GM12878 (cell line): ENCODE results near the gene SLC25A48. TPM values are rescaled to one million over a fixed set of nuclear protein-coding genes. Genes with fewer than 3 reads are reported as not detected.

Experiments used
- ATAC-seq: fragments of 200-7000 bp; cut with Tn5 transposase; 3 replicates; pipeline ENCODE4 v1.9.1; 2020; ENCODE audit warnings: mild to moderate bottlenecking, moderate library complexity
- BruUV-seq: library from RNA; stranded (reverse); fragments of 400-500 nt; replicated peaks from 2 replicates; lab custom pipeline; 2021; lab: Mats Ljungman, UMichigan
- CTCF ChIA-PET: fragments of 300-600 bp; sonication (Branson Sonifier 250); formaldehyde crosslinking; extraction: SDS; loops from one replicate; lab custom pipeline; 2021; ENCODE audit warnings: inconsistent platforms; lab: Yijun Ruan, JAX
- POLR2A ChIA-PET: fragments of 350-600 bp; formaldehyde crosslinking; extraction: SDS; loops from one replicate; lab custom pipeline; 2021; ENCODE audit warnings: inconsistent platforms; lab: Charles Lee
- RAD21 ChIA-PET: fragments of 300-600 bp; sonication (Branson Sonifier 250); formaldehyde crosslinking; loops from one replicate; lab custom pipeline; 2023; ENCODE audit warnings: antibody characterized with exemption; ENCODE audit not compliant: unreplicated experiment; lab: Charles Lee
- SMC1A ChIA-PET: fragments of 300-600 bp; sonication (Branson Sonifier 250); formaldehyde crosslinking; loops from one replicate; lab custom pipeline; 2023; ENCODE audit not compliant: unreplicated experiment, uncharacterized antibody; lab: Charles Lee
- DNase-seq: peaks from one replicate; pipeline ENCODE4 v3.0.0-alpha.2; 2011; ENCODE audit warnings: low read depth, low spot score
- FAIRE-seq: peaks from 3 replicates; lab custom pipeline; 2011; peaks lifted over from hg19 to GRCh38; lab: Jason Lieb, UNC
- H2AFZ ChIP-seq: 2 replicates; pipeline ENCODE4 v1.6.0; 2011; ENCODE audit warnings: low read depth, low read length, control low read depth; ENCODE audit not compliant: control insufficient read depth
- H3K27ac ChIP-seq: 2 replicates; pipeline ENCODE4 v1.5.1; 2011; ENCODE audit warnings: control low read depth; ENCODE audit not compliant: control insufficient read depth, insufficient read depth
- H3K27me3 ChIP-seq, 2 experiments: replicated peaks in 1 of 2; 2 replicates each; pipeline versions ENCODE4 v1.6.0 to v1.6.1; 2011; ENCODE audit warnings: low read length in 1 of 2; ENCODE audit not compliant: control insufficient read depth in 2 of 2, insufficient read depth in 2 of 2
- H3K36me3 ChIP-seq, 2 experiments: 2 replicates each; pipeline ENCODE4 v1.5.1; 2011; ENCODE audit warnings: low read length in 1 of 2; ENCODE audit not compliant: control insufficient read depth in 2 of 2, insufficient read depth in 2 of 2
- H3K4me1 ChIP-seq: 2 replicates; pipeline ENCODE4 v1.6.1; 2011; ENCODE audit warnings: mild to moderate bottlenecking, low read length, moderate library complexity, mixed read lengths; ENCODE audit not compliant: control insufficient read depth, insufficient read depth
- H3K4me2 ChIP-seq: 2 replicates; pipeline ENCODE4 v1.6.0; 2011; ENCODE audit warnings: control low read depth; ENCODE audit not compliant: control insufficient read depth, insufficient read depth
- H3K4me3 ChIP-seq: fragments of 200-600 bp; sonication (generic); 2 replicates; pipeline ENCODE4 v1.5.1; 2016
- H3K79me2 ChIP-seq: 2 replicates; pipeline ENCODE4 v1.6.0; 2011; ENCODE audit warnings: low read length; ENCODE audit not compliant: control insufficient read depth, insufficient read depth
- H3K9ac ChIP-seq: 2 replicates; pipeline ENCODE4 v1.8.0; 2011; ENCODE audit warnings: low read length, control low read depth, mixed read lengths; ENCODE audit not compliant: control insufficient read depth, insufficient read depth
- H3K9me3 ChIP-seq: replicated peaks from 3 replicates; pipeline ENCODE4 v1.5.1; 2011; ENCODE audit warnings: mild to moderate bottlenecking, low read length; ENCODE audit not compliant: control insufficient read depth, insufficient read depth
- H4K20me1 ChIP-seq: 2 replicates; pipeline ENCODE4 v1.6.0; 2011; ENCODE audit not compliant: control insufficient read depth, insufficient read depth
- CTCF ChIP-seq, 3 experiments: IDR thresholded peaks in 2 of 3; conservative IDR thresholded peaks in 1 of 3; 2 replicates each; pipeline ENCODE4 v1.5.1; 2011; ENCODE audit warnings: low read depth in 3 of 3, low read length in 3 of 3, mild to moderate bottlenecking in 3 of 3, control low read depth in 2 of 3, moderate library complexity in 2 of 3, inconsistent platforms in 1 of 3, mixed read lengths in 1 of 3; ENCODE audit not compliant: control insufficient read depth in 2 of 3, insufficient read depth in 1 of 3; ENCODE audit errors: extremely low read depth in 1 of 3
- ELK1 ChIP-seq: IDR thresholded peaks from 2 replicates; pipeline ENCODE4 v1.6.1; 2012; ENCODE audit warnings: low read depth, low read length, improper control_type of control experiment
- NR2C2 ChIP-seq: IDR thresholded peaks from 2 replicates; pipeline ENCODE4 v1.6.1; 2011; ENCODE audit warnings: borderline replicate concordance, low read depth; ENCODE audit not compliant: control insufficient read depth, insufficient read length
- PAX5 ChIP-seq: IDR thresholded peaks from 2 replicates; pipeline ENCODE4 v1.6.1; 2011; ENCODE audit warnings: low read depth, low read length, borderline replicate concordance
- RB1 ChIP-seq: fragments of 450-650 bp; formaldehyde crosslinking; IDR thresholded peaks from 2 replicates; pipeline ENCODE4 v1.6.1; 2017; ENCODE audit warnings: mild to moderate bottlenecking, borderline replicate concordance
- SREBF1 ChIP-seq: IDR thresholded peaks from 2 replicates; pipeline ENCODE4 v1.6.1; 2012; ENCODE audit warnings: mild to moderate bottlenecking, low read length
- ZNF217 ChIP-seq: fragments of 450-650 bp; IDR thresholded peaks from 2 replicates; pipeline ENCODE4 v1.6.1; 2017; ENCODE audit warnings: antibody characterized with exemption, mild to moderate bottlenecking
- WGBS: methylation state at CpG from one replicate; pipeline ENCODE4 v1.1.6; 2016; ENCODE audit warnings: low lambda C conversion rate; ENCODE audit not compliant: insufficient replicate concordance, insufficient coverage; ENCODE audit errors: missing lambda C conversion rate; 5-methylcytosine and 5-hydroxymethylcytosine counted together
- in situ Hi-C: fragments of 300-500 bp; cut with MboI; formaldehyde crosslinking; loops from 9 replicates; pipeline ENCODE4 v1.14.3; 2018; ENCODE audit warnings: mixed read lengths
- intact Hi-C: fragments of 100-400 bp; cut with micrococcal nuclease; formaldehyde crosslinking; loops from one replicate; pipeline ENCODE4 v1.14.2; 2022; ENCODE audit not compliant: unreplicated experiment
- polyA plus RNA-seq, 11 experiments: library from polyadenylated mRNA; depleted of rRNA in 4 of 11; unstranded in 6 of 11; stranded (reverse) in 5 of 11; fragments of >200 nt; fragmentation: Nextera tagmentation in 4 of 11; fragmentation: Illumina TruSeq in 1 of 11; extraction: Ambion mirVana in 4 of 11; extraction: Trizol in 1 of 11; gene quantifications; 1 replicate in 1 of 11; 2 replicates in 10 of 11; pipeline versions ENCODE4 v1.2.1 to v1.2.3, GENCODE V29; 2011 to 2016; ENCODE audit warnings: inconsistent platforms in 2 of 11, missing spikeins in 2 of 11, low read depth in 1 of 11
- total RNA-seq, 4 experiments: library from RNA; depleted of rRNA in 3 of 4; stranded (reverse); fragments of >200 nt in 3 of 4; fragmentation: Illumina TruSeq in 1 of 4; extraction: Trizol in 1 of 4; gene quantifications; 2 replicates each; pipeline versions ENCODE4 v1.2.1 to v1.2.3, GENCODE V29; 2013 to 2021

The SLC25A48 gene
- total and polyA plus RNA-seq, 10 of the 15 experiments (the other 5 are each of a cell fraction or from before 2014, with no cell fraction given), result 0.06 TPM; not detected in 9

GRCh38 chr5:135883026-135883425 is 48.6 kb downstream of the SLC25A48 start:
- no peaks in the 10 kb centered on the region for H3K79me2 ChIP-seq
- no peak overlapping the region for H3K27ac ChIP-seq
- H3K9me3 ChIP-seq, result no peaks in the 10 kb centered on the region
- H3K4me1 ChIP-seq, result no peaks in the 10 kb centered on the region
- H4K20me1 ChIP-seq, result no peaks in the 10 kb centered on the region
- no peak for FAIRE-seq
- H3K4me3 ChIP-seq, result no peak overlapping the region
- no peak for TF ChIP-seq ZNF217
- no peak for TF ChIP-seq RB1
- no peak for TF ChIP-seq ELK1
- no peak for TF ChIP-seq CTCF (IDR thresholded peaks at IDR 0.05 in 2 of 3, conservative IDR thresholded peaks at IDR 0.05 in 1 of 3; ENCODE audit: control insufficient read depth in 2 of 3, extremely low read depth in 1 of 3, insufficient read depth in 1 of 3, low read depth in 3 of 3, low read length in 3 of 3)
- TF ChIP-seq NR2C2, result no peak
- no peak for TF ChIP-seq PAX5
- TF ChIP-seq SREBF1, result no peak
- no peaks in the 10 kb centered on the region for H3K27me3 ChIP-seq
- WGBS, result 54% methylated on average over 3 of the region's 3 CpGs
- H2AFZ ChIP-seq, result no peak overlapping the region
- ChIA-PET POLR2A (no interaction called here), CTCF (no interaction called here), SMC1A (no interaction called here), RAD21 (no interaction called here)
- no peak overlapping the region for H3K4me2 ChIP-seq
- in situ Hi-C loops (no loop called here), intact Hi-C loops (no loop called here)
- no peak overlapping the region for H3K9ac ChIP-seq
- no peaks in the 10 kb centered on the region for H3K36me3 ChIP-seq
- no TSS peak for BruUV-seq
- no peak for ATAC-seq
- DNase-seq, result no peak
